Liver (tissue), 9 donors: ENCODE data around the gene LDB2. TPM values are rescaled to one million over a fixed set of nuclear protein-coding genes. Genes with fewer than 3 reads are reported as not detected.

ENCODE experiments used
- DNase-seq: peaks from one replicate; pipeline ENCODE4 v3.0.0-alpha.2; 2017; ENCODE audit warnings: low spot score
- H3K27ac ChIP-seq, 2 donors: one replicate each; pipeline ENCODE4 v1.7.0; 2013; ENCODE audit warnings: inconsistent platforms in 2 of 2, low read length in 2 of 2, control low read depth in 1 of 2, low read depth in 1 of 2, mild to moderate bottlenecking in 1 of 2
- H3K27me3 ChIP-seq, 4 donors: one replicate each; pipeline versions ENCODE4 v1.6.1 to v1.7.0; 2013; ENCODE audit warnings: low read length in 3 of 4, inconsistent platforms in 1 of 4, mild to moderate bottlenecking in 1 of 4, moderate library complexity in 1 of 4; ENCODE audit not compliant: control insufficient read depth in 4 of 4, insufficient read depth in 4 of 4
- H3K36me3 ChIP-seq, 4 donors: one replicate each; pipeline versions ENCODE4 v1.6.1 to v1.7.0; 2013; ENCODE audit warnings: low read length in 3 of 4, mild to moderate bottlenecking in 3 of 4, low read depth in 1 of 4, moderate library complexity in 1 of 4; ENCODE audit not compliant: control insufficient read depth in 4 of 4, insufficient read depth in 3 of 4
- H3K4me1 ChIP-seq, 4 donors: one replicate each; pipeline versions ENCODE4 v1.6.1 to v1.7.0; 2013; ENCODE audit warnings: low read length in 3 of 4, mild to moderate bottlenecking in 3 of 4, moderate library complexity in 1 of 4; ENCODE audit not compliant: control insufficient read depth in 4 of 4, insufficient read depth in 4 of 4
- H3K4me3 ChIP-seq, 3 donors: one replicate each; pipeline versions ENCODE4 v1.6.1 to v1.7.0; 2013; ENCODE audit warnings: low read length in 3 of 3, control low read depth in 1 of 3, low read depth in 1 of 3, mild to moderate bottlenecking in 1 of 3
- H3K9ac ChIP-seq, 2 donors: one replicate each; pipeline ENCODE4 v1.7.0; 2013; ENCODE audit warnings: low read length in 2 of 2, mild to moderate bottlenecking in 2 of 2, moderate library complexity in 2 of 2, control low read depth in 1 of 2, low read depth in 1 of 2
- H3K9me3 ChIP-seq, 4 donors: one replicate each; pipeline versions ENCODE4 v1.6.1 to v1.7.0; 2013; ENCODE audit warnings: low read length in 3 of 4; ENCODE audit not compliant: control insufficient read depth in 4 of 4
- ATF3 ChIP-seq: IDR thresholded peaks from 2 replicates; pipeline ENCODE4 v1.6.1; 2016; ENCODE audit warnings: antibody characterized with exemption
- CTCF ChIP-seq: fragments of 150-350 bp; IDR thresholded peaks from 2 replicates; pipeline ENCODE4 v1.5.1; 2017; ENCODE audit warnings: improper control_type of control experiment, low read depth, low read length; ENCODE audit not compliant: missing input control
- EGR1 ChIP-seq, 2 donors: IDR thresholded peaks; 2 replicates each; pipeline ENCODE4 v1.6.1; 2016 to 2018; ENCODE audit warnings: antibody characterized with exemption in 2 of 2, low read depth in 2 of 2
- FOXA1 ChIP-seq: IDR thresholded peaks from 2 replicates; pipeline ENCODE4 v1.6.1; 2016; ENCODE audit warnings: antibody characterized with exemption
- FOXA2 ChIP-seq: IDR thresholded peaks from 2 replicates; pipeline ENCODE4 v1.6.1; 2016; ENCODE audit warnings: antibody characterized with exemption
- GABPA ChIP-seq, 2 donors: IDR thresholded peaks in 1 of 2; conservative IDR thresholded peaks in 1 of 2; 2 replicates each; pipeline ENCODE4 v1.6.1; 2016; ENCODE audit warnings: antibody characterized with exemption in 2 of 2, mild to moderate bottlenecking in 1 of 2, moderate library complexity in 1 of 2
- HNF4A ChIP-seq, 2 donors: conservative IDR thresholded peaks; 2 replicates each; pipeline ENCODE4 v1.6.1; 2016; ENCODE audit warnings: antibody characterized with exemption in 2 of 2, mild to moderate bottlenecking in 2 of 2
- HNF4G ChIP-seq: IDR thresholded peaks from 2 replicates; pipeline ENCODE4 v1.6.1; 2016; ENCODE audit warnings: antibody characterized with exemption
- JUND ChIP-seq, 2 donors: IDR thresholded peaks; 2 replicates each; pipeline ENCODE4 v1.6.1; 2016; ENCODE audit warnings: antibody characterized with exemption in 2 of 2
- MAX ChIP-seq: IDR thresholded peaks from 2 replicates; pipeline ENCODE4 v1.6.1; 2016; ENCODE audit warnings: antibody characterized with exemption
- NR2F2 ChIP-seq: IDR thresholded peaks from 2 replicates; pipeline ENCODE4 v1.6.1; 2016; ENCODE audit warnings: antibody characterized with exemption
- RAD21 ChIP-seq, 2 donors: IDR thresholded peaks; 2 replicates each; pipeline ENCODE4 v1.6.1; 2016; ENCODE audit warnings: antibody characterized with exemption in 2 of 2, mild to moderate bottlenecking in 2 of 2
- REST ChIP-seq: IDR thresholded peaks from 2 replicates; pipeline ENCODE4 v1.6.1; 2016; ENCODE audit warnings: antibody characterized with exemption, mild to moderate bottlenecking
- RXRA ChIP-seq, 2 donors: IDR thresholded peaks; 2 replicates each; pipeline ENCODE4 v1.6.1; 2017 to 2018; ENCODE audit warnings: antibody characterized with exemption in 2 of 2, mild to moderate bottlenecking in 1 of 2
- SP1 ChIP-seq: IDR thresholded peaks from 2 replicates; pipeline ENCODE4 v1.6.1; 2018; ENCODE audit warnings: antibody characterized with exemption, mild to moderate bottlenecking
- TAF1 ChIP-seq: conservative IDR thresholded peaks from 2 replicates; pipeline ENCODE4 v1.6.1; 2016; ENCODE audit warnings: antibody characterized with exemption, mild to moderate bottlenecking
- YY1 ChIP-seq: IDR thresholded peaks from 2 replicates; pipeline ENCODE4 v1.6.1; 2016; ENCODE audit warnings: antibody characterized with exemption, mild to moderate bottlenecking
- ZBTB33 ChIP-seq: IDR thresholded peaks from 2 replicates; pipeline ENCODE4 v1.6.1; 2016; ENCODE audit warnings: antibody characterized with exemption
- WGBS: extraction: QIAGEN DNeasy Blood & Tissue Kit; methylation state at CpG from one replicate; pipeline ENCODE4 v1.1.7; 2013; 5-methylcytosine and 5-hydroxymethylcytosine counted together
- polyA plus RNA-seq, 2 donors: library from polyadenylated mRNA; stranded (reverse) in 1 of 2; unstranded in 1 of 2; fragments of 200-250 nt in 1 of 2; fragments of >200 nt in 1 of 2; fragmentation: Nextera tagmentation in 1 of 2; extraction: Ambion mirVana in 1 of 2; gene quantifications; one replicate each; pipeline versions ENCODE4 v1.2.1 to v1.2.3, GENCODE V29; 2013 to 2015
- total RNA-seq, 2 donors: library from RNA; depleted of rRNA; stranded (reverse); fragments of >200 nt; gene quantifications; one replicate each; pipeline ENCODE4 v1.2.3, GENCODE V29; 2014
- donor health status: healthy.
- donor health status: healthy.
- donor health status: healthy.
- donor health status: healthy.
- donor health status: healthy.

The LDB2 gene
- total and polyA plus RNA-seq, 4 donors: 7.4 to 31.9 (median 16.8) TPM

- H3K9ac ChIP-seq: no peak overlapping the region
- H3K4me3 ChIP-seq: no peak overlapping the region
- no peaks in the 10 kb centered on the region for H3K4me1 ChIP-seq
- H3K36me3 ChIP-seq: no peaks in the 10 kb centered on the region
- H3K27ac ChIP-seq: no peak overlapping the region
- H3K27me3 ChIP-seq: no peaks in the 10 kb centered on the region
- no peak for DNase-seq
- TF ChIP-seq JUND (IDR thresholded peaks at IDR 0.05): no peak
- TF ChIP-seq GABPA (IDR thresholded peaks at IDR 0.05 in 1 of 2, conservative IDR thresholded peaks at IDR 0.05 in 1 of 2): no peak
- TF ChIP-seq CTCF: no peak
- no peak for TF ChIP-seq FOXA2
- TF ChIP-seq EGR1 (IDR thresholded peaks at IDR 0.05; ENCODE audit: low read depth in 2 of 2): no peak
- TF ChIP-seq ZBTB33: no peak
- no peak for TF ChIP-seq RXRA (IDR thresholded peaks at IDR 0.05)
- no peak for TF ChIP-seq SP1
- no peak for TF ChIP-seq TAF1
- TF ChIP-seq HNF4G: no peak
- no peak for TF ChIP-seq NR2F2
- TF ChIP-seq ATF3: no peak
- TF ChIP-seq FOXA1: no peak
- no peak for TF ChIP-seq HNF4A (conservative IDR thresholded peaks at IDR 0.05)
- no peak for TF ChIP-seq REST
- TF ChIP-seq YY1: no peak
- no peaks in the 10 kb centered on the region for H3K9me3 ChIP-seq
- WGBS: 81% methylated on average over 6 of the region's 6 CpGs
These were observed 10.1 kb upstream of the LDB2 start for GRCh38 chr4:16908377-16909021.

GRCh38 chr4:16900325-16900724, 1.9 kb upstream of the LDB2 start:
- Histone ChIP-seq H3K4me1 (peaks cover 0 to 4% (median 2%) of the 10 kb centered on the region in 4 donors), H3K27ac (no peak overlapping the region), H3K9me3 (no peaks in the 10 kb centered on the region), H3K27me3 (no peaks in the 10 kb centered on the region), H3K9ac (no peak overlapping the region), H3K36me3 (no peaks in the 10 kb centered on the region), H3K4me3 (no peak overlapping the region)
- DNase-seq: no peak
- WGBS: 74% methylated on average over 2 of the region's 2 CpGs
- TF ChIP-seq TAF1 (no peak), MAX (no peak), RAD21 (IDR thresholded peaks at IDR 0.05) (no peak), JUND (IDR thresholded peaks at IDR 0.05) (no peak), FOXA2 (no peak), YY1 (no peak), REST (no peak), ZBTB33 (no peak), GABPA (IDR thresholded peaks at IDR 0.05 in 1 of 2, conservative IDR thresholded peaks at IDR 0.05 in 1 of 2) (no peak), ATF3 (no peak)
